Measurements from ENCODE around the gene CACNA2D2.

DNA sequence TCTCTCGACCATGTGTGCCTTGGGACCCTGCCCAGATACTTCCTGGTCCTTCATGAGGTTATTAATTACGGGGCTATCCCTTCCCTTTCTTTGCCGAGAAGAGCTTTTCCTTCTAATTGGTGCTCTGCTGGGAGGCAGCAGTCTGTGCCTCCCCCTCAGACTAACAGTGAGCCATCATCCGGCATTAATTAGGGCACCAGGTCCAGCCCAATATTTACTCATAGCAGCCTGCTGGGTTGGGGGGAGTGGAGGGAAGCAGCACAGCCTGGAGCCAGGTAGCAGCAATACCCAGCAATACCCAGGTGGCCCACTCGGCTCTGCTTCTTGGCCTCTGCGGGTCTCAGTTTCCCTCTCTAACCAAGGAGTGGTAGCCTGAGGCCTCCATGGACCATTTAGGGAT lies 20.1 kb downstream of the CACNA2D2 start:
- TF ChIP-seq, protein P1, sequence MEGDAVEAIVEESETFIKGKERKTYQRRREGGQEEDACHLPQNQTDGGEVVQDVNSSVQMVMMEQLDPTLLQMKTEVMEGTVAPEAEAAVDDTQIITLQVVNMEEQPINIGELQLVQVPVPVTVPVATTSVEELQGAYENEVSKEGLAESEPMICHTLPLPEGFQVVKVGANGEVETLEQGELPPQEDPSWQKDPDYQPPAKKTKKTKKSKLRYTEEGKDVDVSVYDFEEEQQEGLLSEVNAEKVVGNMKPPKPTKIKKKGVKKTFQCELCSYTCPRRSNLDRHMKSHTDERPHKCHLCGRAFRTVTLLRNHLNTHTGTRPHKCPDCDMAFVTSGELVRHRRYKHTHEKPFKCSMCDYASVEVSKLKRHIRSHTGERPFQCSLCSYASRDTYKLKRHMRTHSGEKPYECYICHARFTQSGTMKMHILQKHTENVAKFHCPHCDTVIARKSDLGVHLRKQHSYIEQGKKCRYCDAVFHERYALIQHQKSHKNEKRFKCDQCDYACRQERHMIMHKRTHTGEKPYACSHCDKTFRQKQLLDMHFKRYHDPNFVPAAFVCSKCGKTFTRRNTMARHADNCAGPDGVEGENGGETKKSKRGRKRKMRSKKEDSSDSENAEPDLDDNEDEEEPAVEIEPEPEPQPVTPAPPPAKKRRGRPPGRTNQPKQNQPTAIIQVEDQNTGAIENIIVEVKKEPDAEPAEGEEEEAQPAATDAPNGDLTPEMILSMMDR (IDR thresholded peaks at IDR 0.05): no peak
- TF ChIP-seq POLR2A (IDR thresholded peaks at IDR 0.05): no peak

All from lower leg skin (tissue), 3 donors.